ENCODE data around the gene COX8C. TPM values are rescaled to one million over a fixed set of nuclear protein-coding genes. Genes with fewer than 3 reads are reported as not detected.

The COX8C gene
- polyA plus RNA-seq, 1 donor from 2014 or later, result not detected

GRCh38 chr14:93319494-93319893, 27.5 kb upstream of the COX8C start:
- Histone ChIP-seq H4K20me1 (ENCODE audit: insufficient read depth) (no peaks in the 10 kb centered on the region), H3K9ac (ENCODE audit: low read length) (no peak overlapping the region), H3K36me3 (ENCODE audit: insufficient read depth, low read length) (no peaks in the 10 kb centered on the region), H3K9me2 (ENCODE audit: insufficient read depth, low read length) (no peaks in the 10 kb centered on the region), H3K4me3 (ENCODE audit: low read length) (no peak overlapping the region), H3K27me3 (ENCODE audit: insufficient read depth, low read depth, low read length) (no peaks in the 10 kb centered on the region), H3K9me3 (ENCODE audit: low read length) (no peaks in the 10 kb centered on the region), H3K27ac (ENCODE audit: low read length) (no peak overlapping the region), H3K79me2 (replicated peaks; ENCODE audit: insufficient read depth, low read length) (peaks cover 33% of the 10 kb centered on the region), H3F3A (ENCODE audit: insufficient read depth, low read length, poor library complexity, severe bottlenecking) (no peaks in the 10 kb centered on the region), H2AFZ (ENCODE audit: low read depth, low read length) (no peak overlapping the region), H3K4me2 (ENCODE audit: low read length) (no peak overlapping the region)
- TF ChIP-seq POLR2AphosphoS5 (IDR thresholded peaks at IDR 0.05), result no peak
- TF ChIP-seq RAD21 (conservative IDR thresholded peaks at IDR 0.05), result no peak
- no peak for TF ChIP-seq EZH2 (IDR thresholded peaks at IDR 0.05; ENCODE audit: borderline replicate concordance, insufficient read depth, low read length, poor library complexity, severe bottlenecking)
- no peak for TF ChIP-seq CTCF (IDR thresholded peaks at IDR 0.05; ENCODE audit: poor library complexity, severe bottlenecking)
- TF ChIP-seq TAF1 (IDR thresholded peaks at IDR 0.05; ENCODE audit: low read depth), result no peak
- TF ChIP-seq SMC3 (conservative IDR thresholded peaks at IDR 0.05; ENCODE audit: poor library complexity), result no peak
- no peak for TF ChIP-seq EP300 (conservative IDR thresholded peaks at IDR 0.05; ENCODE audit: poor library complexity, severe bottlenecking)
- TF ChIP-seq MXI1 (conservative IDR thresholded peaks at IDR 0.05; ENCODE audit: poor library complexity, severe bottlenecking), result no peak
- no peak for TF ChIP-seq REST (IDR thresholded peaks at IDR 0.05; ENCODE audit: borderline replicate concordance)

- no peak overlapping the region for H3K27ac ChIP-seq (ENCODE audit: low read length)
- H3K9me3 ChIP-seq (ENCODE audit: low read length), result no peaks in the 10 kb centered on the region
- H4K20me1 ChIP-seq (ENCODE audit: insufficient read depth), result no peaks in the 10 kb centered on the region
- H3K4me3 ChIP-seq (ENCODE audit: low read length), result no peak overlapping the region
- TF ChIP-seq TAF1 (IDR thresholded peaks at IDR 0.05; ENCODE audit: low read depth) (no peak), REST (IDR thresholded peaks at IDR 0.05; ENCODE audit: borderline replicate concordance) (no peak), RAD21 (conservative IDR thresholded peaks at IDR 0.05) (no peak), EP300 (conservative IDR thresholded peaks at IDR 0.05; ENCODE audit: poor library complexity, severe bottlenecking) (no peak), SMC3 (conservative IDR thresholded peaks at IDR 0.05; ENCODE audit: poor library complexity) (no peak), POLR2AphosphoS5 (IDR thresholded peaks at IDR 0.05) (no peak), EZH2 (IDR thresholded peaks at IDR 0.05; ENCODE audit: borderline replicate concordance, insufficient read depth, low read length, poor library complexity, severe bottlenecking) (no peak), MXI1 (conservative IDR thresholded peaks at IDR 0.05; ENCODE audit: poor library complexity, severe bottlenecking) (no peak), CTCF (IDR thresholded peaks at IDR 0.05; ENCODE audit: poor library complexity, severe bottlenecking) (no peak)
- H3K36me3 ChIP-seq (ENCODE audit: insufficient read depth, low read length), result no peaks in the 10 kb centered on the region
- H3K4me2 ChIP-seq (ENCODE audit: low read length), result no peak overlapping the region
- no peak overlapping the region for H3K9ac ChIP-seq (ENCODE audit: low read length)
- H3F3A ChIP-seq (ENCODE audit: insufficient read depth, low read length, poor library complexity, severe bottlenecking), result no peaks in the 10 kb centered on the region
- H3K27me3 ChIP-seq (ENCODE audit: insufficient read depth, low read depth, low read length), result no peaks in the 10 kb centered on the region
- no peaks in the 10 kb centered on the region for H3K9me2 ChIP-seq (ENCODE audit: insufficient read depth, low read length)
- peaks cover 33% of the 10 kb centered on the region for H3K79me2 ChIP-seq (replicated peaks; ENCODE audit: insufficient read depth, low read length)
- H2AFZ ChIP-seq (ENCODE audit: low read depth, low read length), result no peak overlapping the region
Measured at GRCh38 chr14:93319958-93320357, 27.0 kb upstream of the COX8C start.
